K562 (cell line): ENCODE data around the gene CDC45. TPM values are rescaled to one million over a fixed set of nuclear protein-coding genes. Genes with fewer than 3 reads are reported as not detected.
A peak's percentile ranks its signal among the peaks of the same experiment; 100 is the strongest.

Experiments
- CCAR2 ChIP-seq: fragments of 200-400 bp; formaldehyde crosslinking; IDR thresholded peaks from 2 replicates; pipeline ENCODE4 v1.6.1; 2017; ENCODE audit warnings: mild to moderate bottlenecking, low read depth, low read length
- CHD7 ChIP-seq: fragments of 200-600 bp; sonication (generic); IDR thresholded peaks from one replicate; pipeline ENCODE4 v1.6.1; 2012; ENCODE audit warnings: mild to moderate bottlenecking, low read depth, low read length, inconsistent platforms
- ELF4 ChIP-seq: fragments of 450-650 bp; formaldehyde crosslinking; IDR thresholded peaks from 2 replicates; pipeline ENCODE4 v1.4.0; 2022; ENCODE audit warnings: missing genetic modification characterization
- HBP1 ChIP-seq: fragments of 450-650 bp; formaldehyde crosslinking; IDR thresholded peaks from 2 replicates; pipeline ENCODE4 v1.4.0; 2022; ENCODE audit warnings: missing genetic modification characterization
- NR2F6 ChIP-seq: fragments of 450-650 bp; formaldehyde crosslinking; IDR thresholded peaks from 2 replicates; pipeline ENCODE4 v1.4.0; 2020; ENCODE audit warnings: mild to moderate bottlenecking
- POLR2G ChIP-seq: fragments of 200-400 bp; formaldehyde crosslinking; IDR thresholded peaks from 2 replicates; pipeline ENCODE4 v1.6.1; 2017; ENCODE audit warnings: low read depth, mild to moderate bottlenecking, antibody characterized with exemption, low read length, moderate library complexity
- polyA plus RNA-seq, 8 experiments: library from polyadenylated mRNA; depleted of rRNA in 4 of 8; stranded (reverse) in 5 of 8; unstranded in 3 of 8; fragments of >200 nt; fragmentation: Nextera tagmentation in 2 of 8; fragmentation: Illumina TruSeq in 1 of 8; extraction: Ambion mirVana in 2 of 8; extraction: Trizol in 1 of 8; gene quantifications; 2 replicates each; pipeline versions ENCODE4 v1.2.1 to v1.2.3, GENCODE V29; 2011 to 2014; ENCODE audit warnings: inconsistent platforms in 1 of 8, missing spikeins in 1 of 8
- total RNA-seq, 7 experiments: library from RNA; depleted of rRNA in 6 of 7; stranded (reverse); fragments of >200 nt in 6 of 7; fragmentation: Illumina TruSeq in 2 of 7; extraction: Trizol in 2 of 7; gene quantifications; 2 replicates each; pipeline versions ENCODE4 v1.2.1 to v1.2.3, GENCODE V29; 2011 to 2021; ENCODE audit warnings: low replicate concordance in 1 of 7

CDC45 gene
- total and polyA plus RNA-seq, 9 of the 15 experiments (the other 6 are each of a cell fraction or from before 2014, with no cell fraction given): 251 to 580 (median 410) TPM

GRCh38 chr22:19436444-19437161, 43.1 kb upstream of the CDC45 start (continued):
- peak; percentile 52 for TF ChIP-seq CHD7
- TF ChIP-seq ELF4: 0 out of 2 replicates have a peak, but pooled peaks have one; percentile 9
- TF ChIP-seq HBP1 (CRISPR knock-in tag): 0 out of 2 replicates have a peak, but pooled peaks have one; percentile 13
- 0 out of 2 replicates have a peak, but pooled peaks have one; percentile 13 for TF ChIP-seq POLR2G
- TF ChIP-seq NR2F6 (CRISPR knock-in tag): peak; percentile 16; the same call in 1 of the 2 replicates
- 0 out of 2 replicates have a peak, but pooled peaks have one; percentile 3 for TF ChIP-seq CCAR2
